B cell (primary cell): ENCODE results near the gene CD300LD. TPM values are rescaled to one million over a fixed set of nuclear protein-coding genes. Genes with fewer than 3 reads are reported as not detected.

ENCODE experiments used
- ATAC-seq: fragments of 200-7000 bp; cut with Tn5 transposase; one replicate; pipeline ENCODE4 v1.10.0; 2021; ENCODE audit warnings: low read depth, mild to moderate bottlenecking, moderate number of reproducible peaks, moderate library complexity
- CTCF ChIA-PET: fragments of 350-600 bp; sonication (Branson Sonifier 250); formaldehyde crosslinking; loops from one replicate; lab custom pipeline; 2021; ENCODE audit warnings: antibody characterized with exemption, inconsistent platforms; lab: Charles Lee
- POLR2A ChIA-PET: fragments of 350-600 bp; sonication (Branson Sonifier 250); formaldehyde crosslinking; loops from one replicate; lab custom pipeline; 2021; ENCODE audit warnings: antibody characterized with exemption; lab: Charles Lee
- DNase-seq: peaks from one replicate; pipeline ENCODE4 v3.0.0; 2013
- H2AFZ ChIP-seq: 2 replicates; pipeline ENCODE4 v1.6.1; 2012; ENCODE audit warnings: mild to moderate bottlenecking, low read depth, low read length; ENCODE audit not compliant: insufficient read depth, poor library complexity, severe bottlenecking
- H3K27ac ChIP-seq, 2 donors: 1 replicate in 1 of 2; 2 replicates in 1 of 2; pipeline ENCODE4 v1.5.1; 2012 to 2013; ENCODE audit warnings: low read length in 2 of 2, mild to moderate bottlenecking in 2 of 2, moderate library complexity in 1 of 2
- H3K27me3 ChIP-seq, 4 experiments: fragments of 200-600 bp in 1 of 4; sonication (generic) in 1 of 4; replicated peaks in 1 of 4; 1 replicate in 2 of 4; 2 replicates in 2 of 4; pipeline versions ENCODE4 v1.6.1 to v1.7.0; 2013 to 2016; ENCODE audit warnings: low read length in 3 of 4, mild to moderate bottlenecking in 2 of 4, mixed read lengths in 1 of 4, moderate library complexity in 1 of 4; ENCODE audit not compliant: insufficient read depth in 4 of 4, control insufficient read depth in 3 of 4; ENCODE audit errors: control extremely low read depth in 1 of 4
- H3K36me3 ChIP-seq, 2 experiments: replicated peaks in 1 of 2; 1 replicate in 1 of 2; 2 replicates in 1 of 2; pipeline versions ENCODE4 v1.6.1 to v1.7.1; 2013; ENCODE audit warnings: low read length in 1 of 2; ENCODE audit not compliant: insufficient read depth in 2 of 2, control insufficient read depth in 1 of 2; ENCODE audit errors: control extremely low read depth in 1 of 2, extremely low read depth in 1 of 2
- H3K4me1 ChIP-seq, 2 donors: fragments of 200-600 bp in 1 of 2; sonication (generic) in 1 of 2; 1 replicate in 1 of 2; 2 replicates in 1 of 2; pipeline versions ENCODE4 v1.5.1 to v1.6.1; 2013 to 2017; ENCODE audit warnings: low read length in 2 of 2; ENCODE audit not compliant: control insufficient read depth in 2 of 2, insufficient read depth in 2 of 2
- H3K4me2 ChIP-seq: replicated peaks from 2 replicates; pipeline ENCODE3; 2012; ENCODE audit warnings: mild to moderate bottlenecking, low read depth, low read length; ENCODE audit not compliant: poor library complexity, severe bottlenecking
- H3K4me3 ChIP-seq, 5 experiments: fragments of 200-600 bp in 1 of 5; sonication (generic) in 1 of 5; 1 replicate in 3 of 5; 2 replicates in 2 of 5; pipeline versions ENCODE4 v1.5.1 to v1.7.0; 2011 to 2016; ENCODE audit warnings: low read length in 4 of 5, mild to moderate bottlenecking in 4 of 5, low read depth in 2 of 5, control low read depth in 1 of 5, moderate library complexity in 1 of 5; ENCODE audit not compliant: insufficient read depth in 1 of 5; ENCODE audit errors: control extremely low read depth in 1 of 5, extremely low read depth in 1 of 5
- H3K79me2 ChIP-seq: fragments of 200-600 bp; sonication (generic); one replicate; pipeline ENCODE4 v1.6.0; 2016; ENCODE audit warnings: low read length; ENCODE audit not compliant: control insufficient read depth, insufficient read depth
- H3K9ac ChIP-seq: fragments of 200-600 bp; sonication (generic); 2 replicates; pipeline ENCODE4 v1.6.1; 2017; ENCODE audit warnings: mild to moderate bottlenecking, low read length, moderate library complexity
- H3K9me3 ChIP-seq, 3 donors: one replicate each; pipeline versions ENCODE4 v1.6.1 to v1.7.1; 2013; ENCODE audit warnings: low read length in 2 of 3; ENCODE audit not compliant: control insufficient read depth in 2 of 3, insufficient read depth in 1 of 3; ENCODE audit errors: control extremely low read depth in 1 of 3
- H4K20me1 ChIP-seq: 2 replicates; pipeline ENCODE4 v1.6.0; 2012; ENCODE audit warnings: mild to moderate bottlenecking, low read length; ENCODE audit not compliant: insufficient read depth, control insufficient read depth, poor library complexity, severe bottlenecking
- H3K27ac Mint-ChIP-seq: one replicate; pipeline ENCODE4 v1.8.0; 2021; ENCODE audit warnings: mixed read lengths
- H3K27me3 Mint-ChIP-seq: one replicate; pipeline ENCODE4 v1.8.0; 2021; ENCODE audit warnings: mixed read lengths
- H3K4me1 Mint-ChIP-seq: one replicate; pipeline ENCODE4 v1.8.0; 2021; ENCODE audit warnings: mixed read lengths
- H3K4me3 Mint-ChIP-seq: one replicate; pipeline ENCODE4 v1.8.0; 2021; ENCODE audit warnings: mixed read lengths
- H3K9me3 Mint-ChIP-seq: one replicate; pipeline ENCODE4 v1.8.0; 2022; ENCODE audit warnings: mixed read lengths; ENCODE audit not compliant: insufficient read depth
- EZH2 ChIP-seq: IDR thresholded peaks from 2 replicates; pipeline ENCODE4 v1.6.1; 2012; ENCODE audit warnings: borderline replicate concordance, low read depth, mild to moderate bottlenecking, moderate library complexity, low read length; ENCODE audit not compliant: insufficient read depth, poor library complexity, severe bottlenecking
- WGBS: methylation state at CpG from one replicate; pipeline ENCODE4 v1.1.5; 2013; ENCODE audit warnings: missing lambda C conversion rate; ENCODE audit not compliant: insufficient coverage; 5-methylcytosine and 5-hydroxymethylcytosine counted together
- intact Hi-C: fragments of 100-400 bp; cut with micrococcal nuclease; formaldehyde crosslinking; loops from one replicate; pipeline ENCODE4 v1.10.0; 2022
- polyA plus RNA-seq: library from polyadenylated mRNA; depleted of rRNA; stranded (reverse); fragments of >200 nt; gene quantifications from 2 replicates; pipeline ENCODE4 v1.2.3, GENCODE V29; 2012
- total RNA-seq, 2 donors: library from RNA; stranded (reverse); fragments of 120-200 nt in 1 of 2; gene quantifications; 1 replicate in 1 of 2; 2 replicates in 1 of 2; pipeline versions ENCODE4 v1.2.3 to v1.2.4, GENCODE V29; 2013 to 2022
- TF ChIP-seq, protein P1 (sequence below): fragments of 200-600 bp; IDR thresholded peaks from one replicate; pipeline ENCODE4 v1.8.0; 2022; ENCODE audit warnings: antibody characterized with exemption, mild to moderate bottlenecking

Gene CD300LD
- total and polyA plus RNA-seq, 2 donors (not counting 1 experiment from before 2014, with no cell fraction given): not detected

DNA sequence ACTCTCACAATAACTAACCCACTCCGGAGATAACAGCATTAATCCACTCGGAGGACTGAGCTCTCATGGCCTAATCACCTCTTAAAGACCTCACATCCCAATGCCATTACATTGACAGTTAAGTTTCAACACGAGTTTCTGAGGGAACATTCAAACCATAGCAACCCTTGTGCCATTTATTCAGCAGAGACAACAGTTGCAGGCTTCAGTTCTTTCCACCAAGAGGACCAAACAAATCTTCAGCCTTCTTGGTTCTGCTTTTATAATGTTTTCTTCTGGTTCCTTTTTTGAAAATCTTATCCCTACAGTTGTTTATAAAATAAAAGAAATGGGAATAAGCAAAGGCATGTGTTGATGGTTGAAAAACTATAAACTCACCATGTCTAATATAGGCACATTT, 33.6 kb upstream of the CD300LD start:
- intact Hi-C loops: no loop called here
- POLR2A ChIA-PET: no interaction called here
- H3K27me3 ChIP-seq: peaks cover 0 to 12% (median 4%) of the 10 kb centered on the region in 4 experiments
- Mint-ChIP-seq H3K27me3 (peaks cover 42% of the 10 kb centered on the region), H3K4me1 (peaks cover 11% of the 10 kb centered on the region), H3K27ac (no peak overlapping the region), H3K4me3 (no peak overlapping the region), H3K9me3 (no peaks in the 10 kb centered on the region)
- no peak for DNase-seq
- 100% methylated on average over 2 of the region's 3 CpGs for WGBS
- no peak overlapping the region for H3K4me2 ChIP-seq
- H3K79me2 ChIP-seq: no peaks in the 10 kb centered on the region
- no peak overlapping the region for H3K4me3 ChIP-seq
- H2AFZ ChIP-seq: no peak overlapping the region
- no peak overlapping the region for H3K9ac ChIP-seq
- H3K9me3 ChIP-seq: peaks cover 0 to 6% (median 4%) of the 10 kb centered on the region in 3 donors
- TF ChIP-seq, protein P1, sequence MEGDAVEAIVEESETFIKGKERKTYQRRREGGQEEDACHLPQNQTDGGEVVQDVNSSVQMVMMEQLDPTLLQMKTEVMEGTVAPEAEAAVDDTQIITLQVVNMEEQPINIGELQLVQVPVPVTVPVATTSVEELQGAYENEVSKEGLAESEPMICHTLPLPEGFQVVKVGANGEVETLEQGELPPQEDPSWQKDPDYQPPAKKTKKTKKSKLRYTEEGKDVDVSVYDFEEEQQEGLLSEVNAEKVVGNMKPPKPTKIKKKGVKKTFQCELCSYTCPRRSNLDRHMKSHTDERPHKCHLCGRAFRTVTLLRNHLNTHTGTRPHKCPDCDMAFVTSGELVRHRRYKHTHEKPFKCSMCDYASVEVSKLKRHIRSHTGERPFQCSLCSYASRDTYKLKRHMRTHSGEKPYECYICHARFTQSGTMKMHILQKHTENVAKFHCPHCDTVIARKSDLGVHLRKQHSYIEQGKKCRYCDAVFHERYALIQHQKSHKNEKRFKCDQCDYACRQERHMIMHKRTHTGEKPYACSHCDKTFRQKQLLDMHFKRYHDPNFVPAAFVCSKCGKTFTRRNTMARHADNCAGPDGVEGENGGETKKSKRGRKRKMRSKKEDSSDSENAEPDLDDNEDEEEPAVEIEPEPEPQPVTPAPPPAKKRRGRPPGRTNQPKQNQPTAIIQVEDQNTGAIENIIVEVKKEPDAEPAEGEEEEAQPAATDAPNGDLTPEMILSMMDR: no peak
- no peak for TF ChIP-seq EZH2
- no peaks in the 10 kb centered on the region for H3K36me3 ChIP-seq
- no peaks in the 10 kb centered on the region for H4K20me1 ChIP-seq
- H3K27ac ChIP-seq: no peak overlapping the region
- no peak for ATAC-seq
- CTCF ChIA-PET: interaction anchor here (2.5 kb wide), 1 partner anchor 31 kb away, joined by 7 read pairs; no protein-coding TSS in a partner anchor
- H3K4me1 ChIP-seq: peaks cover 0 to 6% of the 10 kb centered on the region in 2 donors

DNA sequence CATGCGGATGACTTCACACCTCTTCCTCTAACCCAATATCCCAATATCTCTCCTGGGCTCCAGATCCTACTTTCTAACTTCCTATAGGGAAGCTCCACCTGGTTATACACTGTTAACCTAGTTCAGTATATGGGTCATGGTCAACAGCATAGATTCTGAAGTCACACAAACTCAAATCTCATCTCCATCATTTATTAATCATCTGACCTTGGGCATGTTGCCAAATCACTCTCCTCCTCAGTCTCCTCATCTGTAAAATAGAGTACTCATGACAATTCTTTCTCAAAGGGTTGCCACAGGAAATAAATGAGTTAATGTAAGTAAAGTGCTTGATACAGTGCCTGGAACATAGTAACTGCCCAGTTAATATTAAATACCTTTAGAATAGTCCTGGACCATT, 32.0 kb upstream of the CD300LD start:
- no peaks in the 10 kb centered on the region for H3K79me2 ChIP-seq
- 100% methylated on average over 1 of the region's 1 CpG for WGBS
- no peak overlapping the region for H2AFZ ChIP-seq
- ChIA-PET CTCF (interaction anchor here (0.9 to 1.0 kb wide), 2 partner anchors 67 to 112 kb away, joined by 3 read pairs; partner anchors contain the start of gene RAB37), POLR2A (no interaction called here)
- H3K4me3 ChIP-seq: no peak overlapping the region
- peaks cover 0 to 21% (median 7%) of the 10 kb centered on the region in 4 experiments for H3K27me3 ChIP-seq
- H3K9me3 Mint-ChIP-seq: no peaks in the 10 kb centered on the region
- peaks cover 6% of the 10 kb centered on the region for H3K4me1 Mint-ChIP-seq
- DNase-seq (no peak), ATAC-seq (no peak)
- H3K9me3 ChIP-seq: no peaks in the 10 kb centered on the region
- H3K4me1 ChIP-seq: peaks cover 0 to 6% of the 10 kb centered on the region in 2 donors
- H3K4me2 ChIP-seq: no peak overlapping the region
- intact Hi-C loops: no loop called here
- H3K9ac ChIP-seq: no peak overlapping the region
- no peaks in the 10 kb centered on the region for H4K20me1 ChIP-seq
- no peak overlapping the region for H3K4me3 Mint-ChIP-seq
- no peak overlapping the region for H3K27ac Mint-ChIP-seq
- no peak for TF ChIP-seq EZH2
- TF ChIP-seq, protein P1: no peak
- no peaks in the 10 kb centered on the region for H3K36me3 ChIP-seq
- no peak overlapping the region for H3K27ac ChIP-seq
- peaks cover 43% of the 10 kb centered on the region for H3K27me3 Mint-ChIP-seq
